Measurements from ENCODE around the gene ABI3.

GRCh38 chr17:49258394-49258793 is 47.9 kb downstream of the ABI3 start:
- TF ChIP-seq EP300 (IDR thresholded peaks at IDR 0.05; ENCODE audit: low read depth) = no peak
- TF ChIP-seq, protein P1, sequence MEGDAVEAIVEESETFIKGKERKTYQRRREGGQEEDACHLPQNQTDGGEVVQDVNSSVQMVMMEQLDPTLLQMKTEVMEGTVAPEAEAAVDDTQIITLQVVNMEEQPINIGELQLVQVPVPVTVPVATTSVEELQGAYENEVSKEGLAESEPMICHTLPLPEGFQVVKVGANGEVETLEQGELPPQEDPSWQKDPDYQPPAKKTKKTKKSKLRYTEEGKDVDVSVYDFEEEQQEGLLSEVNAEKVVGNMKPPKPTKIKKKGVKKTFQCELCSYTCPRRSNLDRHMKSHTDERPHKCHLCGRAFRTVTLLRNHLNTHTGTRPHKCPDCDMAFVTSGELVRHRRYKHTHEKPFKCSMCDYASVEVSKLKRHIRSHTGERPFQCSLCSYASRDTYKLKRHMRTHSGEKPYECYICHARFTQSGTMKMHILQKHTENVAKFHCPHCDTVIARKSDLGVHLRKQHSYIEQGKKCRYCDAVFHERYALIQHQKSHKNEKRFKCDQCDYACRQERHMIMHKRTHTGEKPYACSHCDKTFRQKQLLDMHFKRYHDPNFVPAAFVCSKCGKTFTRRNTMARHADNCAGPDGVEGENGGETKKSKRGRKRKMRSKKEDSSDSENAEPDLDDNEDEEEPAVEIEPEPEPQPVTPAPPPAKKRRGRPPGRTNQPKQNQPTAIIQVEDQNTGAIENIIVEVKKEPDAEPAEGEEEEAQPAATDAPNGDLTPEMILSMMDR (IDR thresholded peaks at IDR 0.05) = no peak

Data from transverse colon (tissue), 3 donors.